OCI-LY7 (cell line): ENCODE measurements around the gene RSL1D1. TPM values are rescaled to one million over a fixed set of nuclear protein-coding genes. Genes with fewer than 3 reads are reported as not detected.

Experiments used
- BruUV-seq: library from RNA; stranded (reverse); fragments of 400-500 nt; replicated peaks from 2 replicates; lab custom pipeline; 2021; lab: Mats Ljungman, UMichigan
- CTCF ChIA-PET: fragments of 300-600 bp; sonication (Branson Sonifier 250); formaldehyde crosslinking; loops from one replicate; lab custom pipeline; 2022; ENCODE audit warnings: antibody characterized with exemption; ENCODE audit not compliant: unreplicated experiment; lab: Charles Lee
- POLR2A ChIA-PET: fragments of 300-600 bp; sonication (Branson Sonifier 250); formaldehyde crosslinking; loops from one replicate; lab custom pipeline; 2022; ENCODE audit warnings: antibody characterized with exemption; lab: Charles Lee
- DNase-seq: peaks from one replicate; pipeline ENCODE4 v3.0.0-alpha.2; 2015; ENCODE audit warnings: low spot score
- H2AFZ ChIP-seq: fragments of 200-600 bp; sonication (generic), shearing (Covaris generic); 2 replicates; pipeline ENCODE4 v1.6.1; 2014; ENCODE audit warnings: mild to moderate bottlenecking, antibody characterized with exemption, low read length, moderate library complexity
- H3K27ac ChIP-seq: fragments of 200-600 bp; sonication (generic); 2 replicates; pipeline ENCODE4 v1.5.1; 2014; ENCODE audit warnings: mixed run types, low read depth, mild to moderate bottlenecking, moderate library complexity, low read length, inconsistent platforms; ENCODE audit not compliant: poor library complexity, severe bottlenecking
- H3K36me3 ChIP-seq: fragments of 200-600 bp; sonication (generic); 2 replicates; pipeline ENCODE4 v1.6.1; 2014; ENCODE audit warnings: mild to moderate bottlenecking, antibody characterized with exemption, low read length, moderate library complexity, mixed read lengths; ENCODE audit not compliant: insufficient read depth
- H3K4me1 ChIP-seq: fragments of 200-600 bp; sonication (generic); 2 replicates; pipeline ENCODE4 v1.5.1; 2014; ENCODE audit warnings: mild to moderate bottlenecking, low read length; ENCODE audit not compliant: insufficient read depth, poor library complexity, severe bottlenecking
- H3K4me2 ChIP-seq: fragments of 200-600 bp; sonication (generic); 2 replicates; pipeline ENCODE4 v1.6.1; 2014; ENCODE audit warnings: mild to moderate bottlenecking, low read length
- H3K4me3 ChIP-seq: fragments of 200-600 bp; sonication (generic); 2 replicates; pipeline ENCODE4 v1.5.1; 2014; ENCODE audit warnings: mild to moderate bottlenecking, low read depth, low read length; ENCODE audit not compliant: poor library complexity, severe bottlenecking
- H3K79me2 ChIP-seq: fragments of 200-600 bp; sonication (generic); 2 replicates; pipeline ENCODE4 v1.6.1; 2016; ENCODE audit warnings: low read depth, mild to moderate bottlenecking, low read length, moderate library complexity, mixed read lengths; ENCODE audit not compliant: insufficient read depth
- H3K9me2 ChIP-seq: fragments of 200-600 bp; sonication (generic); 2 replicates; pipeline ENCODE4 v1.6.1; 2016; ENCODE audit warnings: mild to moderate bottlenecking, low read length, mixed read lengths; ENCODE audit not compliant: insufficient read depth
- H3K9me3 ChIP-seq: fragments of 200-600 bp; sonication (generic); 2 replicates; pipeline ENCODE4 v1.6.1; 2014; ENCODE audit warnings: mild to moderate bottlenecking, mixed run types, low read length, mixed read lengths
- H4K20me1 ChIP-seq: fragments of 200-600 bp; sonication (generic); 2 replicates; pipeline ENCODE4 v1.6.1; 2014; ENCODE audit warnings: mild to moderate bottlenecking, antibody characterized with exemption, low read length, moderate library complexity, mixed read lengths; ENCODE audit not compliant: insufficient read depth
- CTCF ChIP-seq: fragments of 200-600 bp; sonication (generic); conservative IDR thresholded peaks from 2 replicates; pipeline ENCODE4 v1.5.1; 2014; ENCODE audit warnings: mild to moderate bottlenecking, antibody characterized with exemption, low read length, moderate library complexity, mixed read lengths
- EZH2phosphoT487 ChIP-seq: fragments of 200-600 bp; sonication (generic); IDR thresholded peaks from 2 replicates; pipeline ENCODE4 v1.6.1; 2018; ENCODE audit warnings: low read depth, borderline replicate concordance, mild to moderate bottlenecking, mixed run types, antibody characterized with exemption, low read length, moderate library complexity, mixed read lengths
- intact Hi-C: fragments of 100-400 bp; cut with micrococcal nuclease; formaldehyde crosslinking; loops from one replicate; pipeline ENCODE4 v1.10.0; 2022; ENCODE audit not compliant: unreplicated experiment
- total RNA-seq, 2 experiments: library from RNA; depleted of rRNA in 1 of 2; stranded (reverse); fragments of >200 nt in 1 of 2; shearing (Covaris generic) in 1 of 2; gene quantifications; 2 replicates each; pipeline ENCODE4 v1.2.3, GENCODE V29; 2014 to 2022

Gene RSL1D1
- total RNA-seq, 2 experiments from 2014 or later: 104 to 252 TPM

GRCh38 chr16:11890231-11890965, 39.1 kb upstream of the RSL1D1 start:
- TSS peak; percentile 57 for BruUV-seq
- peaks cover 10% of the 10 kb centered on the region; the same call in 1 of the 2 replicates for H3K79me2 ChIP-seq
- no peaks in the 10 kb centered on the region for H3K9me3 ChIP-seq
- H3K4me2 ChIP-seq: no peak overlapping the region
- DNase-seq: no peak
- CTCF ChIA-PET: no interaction called here
- intact Hi-C loops: no loop called here
- no peak for TF ChIP-seq CTCF
- TF ChIP-seq EZH2phosphoT487: no peak
- H3K27ac ChIP-seq: no peak overlapping the region
- peaks cover 92% of the 10 kb centered on the region for H3K36me3 ChIP-seq
- H4K20me1 ChIP-seq: no peaks in the 10 kb centered on the region
- no peaks in the 10 kb centered on the region for H3K9me2 ChIP-seq
- H3K4me3 ChIP-seq: no peak overlapping the region
- H3K4me1 ChIP-seq: no peaks in the 10 kb centered on the region
- POLR2A ChIA-PET: no interaction called here
- H2AFZ ChIP-seq: no peak overlapping the region

GRCh38 chr16:11886881-11887280, 35.5 kb upstream of the RSL1D1 start:
- intact Hi-C loops: no loop called here
- DNase-seq: no peak
- H3K4me2 ChIP-seq: no peak overlapping the region
- H3K4me3 ChIP-seq: no peak overlapping the region
- POLR2A ChIA-PET: interaction anchor here (0.7 kb wide), 1 partner anchor 385 kb away, joined by 9 read pairs; no protein-coding TSS in a partner anchor
- no peaks in the 10 kb centered on the region for H4K20me1 ChIP-seq
- TF ChIP-seq EZH2phosphoT487 (no peak), CTCF (no peak)
- TSS peak; percentile 33 for BruUV-seq
- 0 out of 2 replicates have a peak, but pooled peaks cover 4% of the 10 kb centered on the region for H3K79me2 ChIP-seq
- H3K4me1 ChIP-seq: no peaks in the 10 kb centered on the region
- no peak overlapping the region for H2AFZ ChIP-seq
- no peaks in the 10 kb centered on the region for H3K9me3 ChIP-seq
- CTCF ChIA-PET: no interaction called here
- peaks cover 92% of the 10 kb centered on the region for H3K36me3 ChIP-seq
- no peaks in the 10 kb centered on the region for H3K9me2 ChIP-seq
- no peak overlapping the region for H3K27ac ChIP-seq

- peaks cover 97% of the 10 kb centered on the region for H3K36me3 ChIP-seq
- BruUV-seq: no TSS peak
- CTCF ChIA-PET: no interaction called here
- H3K9me2 ChIP-seq: no peaks in the 10 kb centered on the region
- no peak overlapping the region for H3K4me2 ChIP-seq
- no peaks in the 10 kb centered on the region for H3K79me2 ChIP-seq
- no peaks in the 10 kb centered on the region for H3K4me1 ChIP-seq
- no peak overlapping the region for H3K4me3 ChIP-seq
- H3K27ac ChIP-seq: no peak overlapping the region
- H3K9me3 ChIP-seq: no peaks in the 10 kb centered on the region
- intact Hi-C loops: no loop called here
- POLR2A ChIA-PET: interaction anchor here (0.6 to 1.4 kb wide), 5 partner anchors 14 to 236 kb away, joined by 3 to 8 read pairs (median 3); no protein-coding TSS in a partner anchor
- DNase-seq: no peak
- no peak for TF ChIP-seq CTCF
- H2AFZ ChIP-seq: no peak overlapping the region
- H4K20me1 ChIP-seq: no peaks in the 10 kb centered on the region
Observed at GRCh38 chr16:11884035-11884434, 32.7 kb upstream of the RSL1D1 start.
